DMS79 treated with DMSO at 0.1 percent for 48 hours (cell line): ENCODE measurements around the gene SH2D6.
A peak's percentile ranks its signal among the peaks of the same experiment; 100 is the strongest.
"Not testable (repeated sequence)": the region's sequence is repeated elsewhere in the genome, so short reads cannot be mapped to it uniquely, and the experiment has no call there.

Source experiments
- DNase-seq: peaks from one replicate; lab custom pipeline; 2025; lab: John Stamatoyannopoulos, UW

SH2D6 gene

GRCh38 chr2:85470850-85471800, 52.6 kb downstream of the SH2D6 start:
- peak; percentile 42 for DNase-seq

- DNase-seq: no peak
Measured at GRCh38 chr2:85472261-85472660, 53.7 kb downstream of the SH2D6 start.

- no peak for DNase-seq
Measured at GRCh38 chr2:85475799-85476490, 57.4 kb downstream of the SH2D6 start.

- no peak for DNase-seq
Measured at GRCh38 chr2:85476624-85477023, 58.1 kb downstream of the SH2D6 start.

GRCh38 chr2:85477884-85478283, 59.4 kb downstream of the SH2D6 start:
- no peak for DNase-seq

GRCh38 chr2:85481818-85482777, 63.6 kb downstream of the SH2D6 start:
- no peak for DNase-seq

- not testable (repeated sequence) for DNase-seq
Measured at GRCh38 chr2:85484615-85485014, 66.1 kb downstream of the SH2D6 start.

- no peak for DNase-seq
Measured at GRCh38 chr2:85485815-85486214, 67.3 kb downstream of the SH2D6 start.
